Measurements from ENCODE around the gene GUCY1B1.

Gene GUCY1B1

DNA sequence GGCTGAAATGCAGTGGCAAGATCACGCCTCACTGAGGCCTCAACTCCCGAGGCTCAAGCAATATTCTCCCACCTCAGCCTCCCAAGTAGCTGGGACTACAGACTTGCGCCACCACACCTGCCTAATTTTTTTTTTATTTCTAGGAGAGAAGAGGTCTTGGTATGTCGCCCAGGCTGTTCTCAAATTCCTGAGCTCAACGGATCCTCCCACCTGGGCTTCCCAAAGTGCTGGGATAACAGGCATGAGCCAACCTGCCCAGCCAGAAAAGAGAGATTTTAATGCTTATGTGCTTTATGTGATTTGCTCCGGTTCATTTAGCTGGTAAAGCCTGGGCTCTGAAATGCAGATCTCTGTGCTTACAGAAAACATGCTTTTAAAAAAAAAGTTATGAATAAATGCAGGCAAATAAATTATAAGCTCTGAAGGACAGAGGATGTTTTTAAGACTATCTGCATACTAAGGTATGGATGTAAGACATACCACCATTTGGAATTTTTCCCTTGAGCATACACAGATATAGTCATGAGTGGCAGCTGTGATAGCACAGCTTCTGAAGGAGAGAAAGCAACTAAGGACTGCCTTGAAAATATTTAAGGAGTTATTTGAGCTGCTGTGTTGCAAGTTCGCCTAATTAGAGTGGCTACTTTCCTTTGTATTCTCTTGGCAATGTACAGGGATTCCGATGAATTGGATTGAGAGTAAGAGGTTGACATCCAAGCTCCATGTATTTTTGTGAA lies 13.8 kb downstream of the GUCY1B1 start:
- H3K4me2 ChIP-seq = no peak overlapping the region
- H3K9me3 ChIP-seq (replicated peaks in 1 of 11) = no peaks in the 10 kb centered on the region
- H3K27ac ChIP-seq = no peak overlapping the region
- no peak overlapping the region for H3K4me3 ChIP-seq
- H3K4me1 ChIP-seq = peaks cover 0 to 11% (median 0%) of the 10 kb centered on the region in 10 experiments; a peak in 5 of 20 replicates
- no peaks in the 10 kb centered on the region for H3K27me3 ChIP-seq
- no peaks in the 10 kb centered on the region for H4K20me1 ChIP-seq
- H3K9ac ChIP-seq = no peak overlapping the region
- no peak for TF ChIP-seq Cebpa-rat (IDR thresholded peaks at IDR 0.05)
- no peaks in the 10 kb centered on the region for H3K36me3 ChIP-seq

DNA sequence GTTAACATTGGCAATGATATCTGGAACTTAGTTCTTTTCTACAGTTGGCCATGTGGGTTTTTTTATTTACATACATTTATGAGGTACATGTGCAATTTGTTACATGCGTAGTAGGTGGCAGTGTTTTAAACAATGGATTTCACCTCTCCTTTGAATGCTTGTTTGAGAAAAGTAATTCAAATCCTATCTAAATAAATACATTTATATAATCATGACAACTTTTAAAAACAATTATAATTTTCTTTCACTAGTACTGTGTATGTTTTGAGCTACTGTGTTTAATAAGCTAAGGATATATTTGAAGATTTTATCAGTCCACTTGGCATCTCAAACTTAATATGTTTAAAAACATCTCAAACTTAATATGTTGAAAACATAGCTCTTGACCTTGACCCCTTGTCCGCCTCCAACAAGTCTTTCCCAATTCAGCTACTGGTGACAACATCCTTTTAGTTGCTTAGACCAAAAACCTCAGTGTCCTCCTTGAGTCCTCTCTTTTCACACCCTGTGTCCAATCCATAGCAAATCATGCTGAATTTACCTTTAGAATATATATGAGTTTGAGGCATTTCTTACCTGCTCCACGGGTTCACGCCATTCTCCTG lies 14.5 kb downstream of the GUCY1B1 start:
- Histone ChIP-seq H3K4me3 (no peak overlapping the region), H3K9ac (no peak overlapping the region), H4K20me1 (no peaks in the 10 kb centered on the region), H3K27ac (no peak overlapping the region), H3K4me2 (no peak overlapping the region), H3K9me3 (replicated peaks in 1 of 11) (no peaks in the 10 kb centered on the region), H3K27me3 (no peaks in the 10 kb centered on the region), H3K4me1 (peaks cover 0 to 11% (median 0%) of the 10 kb centered on the region in 10 experiments; a peak in 5 of 20 replicates), H3K36me3 (no peaks in the 10 kb centered on the region)
- no peak for TF ChIP-seq Cebpa-rat (IDR thresholded peaks at IDR 0.05)

DNA sequence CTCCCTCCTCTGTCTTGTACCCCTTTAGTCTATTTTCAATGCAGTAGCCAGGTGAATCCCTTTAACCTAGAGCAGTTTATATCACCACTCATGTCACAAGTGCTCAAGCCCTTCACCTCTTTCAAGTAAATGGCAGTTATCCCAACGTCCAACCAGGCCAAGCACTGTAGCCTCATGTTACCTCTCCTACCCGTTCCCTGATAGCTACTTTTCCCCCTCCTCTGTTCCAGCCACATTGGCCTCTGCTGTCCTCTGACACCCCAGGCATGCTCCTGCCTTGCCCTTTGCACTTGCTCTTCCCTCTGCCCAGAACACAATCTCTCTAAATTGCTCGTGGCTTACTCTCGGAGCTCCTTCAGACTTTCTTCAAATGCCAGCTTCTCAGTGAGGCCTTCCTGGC lies 15.2 kb downstream of the GUCY1B1 start:
- Histone ChIP-seq H3K27ac (no peak overlapping the region), H3K27me3 (no peaks in the 10 kb centered on the region), H3K9ac (no peak overlapping the region), H3K9me3 (replicated peaks in 1 of 11) (no peaks in the 10 kb centered on the region), H4K20me1 (no peaks in the 10 kb centered on the region), H3K4me1 (peaks cover 0 to 7% (median 0%) of the 10 kb centered on the region in 10 experiments; a peak in 5 of 20 replicates), H3K4me3 (no peak overlapping the region), H3K4me2 (no peak overlapping the region), H3K36me3 (no peaks in the 10 kb centered on the region)
- TF ChIP-seq Cebpa-rat (IDR thresholded peaks at IDR 0.05) = no peak

- Histone ChIP-seq H3K4me2 (no peak overlapping the region), H3K4me3 (no peak overlapping the region), H3K27ac (no peak overlapping the region), H4K20me1 (no peaks in the 10 kb centered on the region), H3K27me3 (no peaks in the 10 kb centered on the region), H3K9me3 (replicated peaks in 1 of 11) (no peaks in the 10 kb centered on the region), H3K9ac (no peak overlapping the region), H3K36me3 (no peaks in the 10 kb centered on the region), H3K4me1 (peaks cover 0 to under 1% (median 0%) of the 10 kb centered on the region in 10 experiments; a peak in 1 of 20 replicates)
- TF ChIP-seq Cebpa-rat (IDR thresholded peaks at IDR 0.05) = no peak
Measured at GRCh38 chr4:155777971-155778735, 19.3 kb downstream of the GUCY1B1 start.

DNA sequence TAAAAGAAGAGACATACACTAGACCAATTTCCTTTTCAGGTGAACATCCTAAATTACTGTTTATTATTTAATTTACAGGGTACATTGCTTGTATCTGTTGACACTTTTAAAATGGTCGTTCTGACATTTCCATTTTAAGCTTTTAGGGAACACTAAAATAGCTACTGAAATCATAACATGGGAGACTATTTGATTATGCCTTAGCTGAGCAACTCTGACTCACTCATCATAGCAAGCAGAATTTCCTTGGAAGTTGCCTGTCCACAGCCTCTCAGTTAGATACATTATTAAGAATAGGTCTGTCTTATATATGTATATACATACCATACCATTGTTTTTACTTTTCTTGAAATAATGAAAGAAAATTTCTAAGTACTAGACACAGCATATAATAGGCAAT lies 22.0 kb downstream of the GUCY1B1 start:
- Histone ChIP-seq H3K4me1 (peaks cover 0 to 5% (median 0%) of the 10 kb centered on the region in 10 experiments; a peak in 2 of 20 replicates), H4K20me1 (no peaks in the 10 kb centered on the region), H3K36me3 (no peaks in the 10 kb centered on the region), H3K4me2 (no peak overlapping the region), H3K9ac (no peak overlapping the region), H3K4me3 (no peak overlapping the region), H3K27ac (no peak overlapping the region), H3K27me3 (no peaks in the 10 kb centered on the region), H3K9me3 (replicated peaks in 1 of 11) (no peaks in the 10 kb centered on the region)
- TF ChIP-seq Cebpa-rat (IDR thresholded peaks at IDR 0.05) = no peak

DNA sequence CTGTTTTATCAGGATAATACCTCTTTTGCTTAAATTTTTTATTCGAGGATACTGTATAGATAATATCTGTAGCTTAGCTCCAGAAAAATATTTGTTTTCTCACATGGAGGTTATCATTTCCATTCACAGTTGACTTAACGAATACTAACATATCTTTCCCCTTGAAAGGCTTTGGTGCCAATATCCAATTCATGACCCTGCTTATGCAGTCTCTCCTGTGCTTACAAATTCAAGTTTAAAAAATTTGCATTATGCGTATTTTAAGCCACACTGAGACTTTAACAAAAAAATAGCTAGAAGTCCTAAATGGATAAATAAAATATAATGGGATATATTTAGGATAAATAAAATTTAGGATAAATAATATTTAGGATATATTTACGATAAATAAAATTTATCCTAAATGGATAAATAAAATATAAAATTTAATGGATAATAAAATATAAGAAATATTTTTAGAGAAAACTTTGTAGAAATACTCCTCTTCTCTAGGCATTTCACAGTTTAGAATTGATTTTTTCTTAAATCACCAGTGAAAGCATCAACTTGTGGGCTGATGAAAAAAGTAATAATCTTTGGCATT lies 22.5 kb downstream of the GUCY1B1 start:
- H3K9me3 ChIP-seq (replicated peaks in 1 of 11) = no peaks in the 10 kb centered on the region
- H3K27ac ChIP-seq = no peak overlapping the region
- H3K27me3 ChIP-seq = no peaks in the 10 kb centered on the region
- H3K4me1 ChIP-seq = peaks cover 0 to 5% (median 0%) of the 10 kb centered on the region in 10 experiments; a peak in 2 of 20 replicates
- no peak overlapping the region for H3K4me2 ChIP-seq
- no peaks in the 10 kb centered on the region for H3K36me3 ChIP-seq
- H4K20me1 ChIP-seq = no peaks in the 10 kb centered on the region
- H3K4me3 ChIP-seq = no peak overlapping the region
- TF ChIP-seq Cebpa-rat (IDR thresholded peaks at IDR 0.05) = no peak
- no peak overlapping the region for H3K9ac ChIP-seq

DNA sequence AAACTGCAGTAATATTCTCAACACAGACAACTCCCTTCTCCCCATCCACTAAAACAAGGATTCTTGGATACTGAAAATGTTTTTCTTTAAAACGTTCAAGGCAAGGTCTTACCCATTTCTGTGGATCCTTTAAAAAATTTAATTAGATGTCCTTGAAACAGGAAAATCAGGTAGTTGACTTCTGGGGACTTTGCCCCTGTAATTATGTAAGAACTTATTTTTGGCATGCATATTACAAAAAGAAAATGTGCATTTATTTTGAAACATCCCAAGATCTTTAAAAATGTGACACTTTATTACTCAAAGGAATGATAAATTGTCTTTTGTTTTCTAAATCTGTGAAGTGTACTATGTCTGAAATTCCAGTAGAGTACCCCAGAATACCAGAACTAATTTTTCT lies 25.8 kb downstream of the GUCY1B1 start:
- H3K4me1 ChIP-seq = peaks cover 0 to 8% (median 5%) of the 10 kb centered on the region in 10 experiments; a peak in 7 of 20 replicates
- no peak overlapping the region for H3K4me2 ChIP-seq
- H3K9me3 ChIP-seq (replicated peaks in 1 of 11) = no peaks in the 10 kb centered on the region

DNA sequence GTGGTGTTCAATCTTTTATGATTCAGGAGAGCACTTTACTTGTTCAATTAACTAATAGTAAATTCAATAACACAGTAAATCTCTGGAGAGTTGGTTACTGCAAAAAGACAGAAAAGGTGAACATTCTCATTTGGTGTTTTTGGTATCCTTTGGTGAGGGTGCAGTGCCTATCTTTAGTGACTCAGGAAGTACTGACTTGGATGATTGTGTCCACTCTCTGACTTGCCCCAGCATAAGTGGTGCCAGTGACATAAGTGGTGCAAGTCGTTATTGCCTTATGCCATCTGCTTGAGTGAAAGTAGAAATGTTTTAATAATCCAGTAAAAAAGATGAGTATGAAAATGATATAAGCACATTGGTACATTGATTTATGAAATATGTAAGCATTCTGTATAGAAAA lies 27.0 kb downstream of the GUCY1B1 start:
- Histone ChIP-seq H3K9ac (no peak overlapping the region), H3K27ac (no peak overlapping the region), H3K4me3 (no peak overlapping the region), H3K9me3 (replicated peaks in 1 of 11) (no peaks in the 10 kb centered on the region), H3K4me1 (peaks cover 0 to 9% (median 5%) of the 10 kb centered on the region in 10 experiments; a peak in 7 of 20 replicates), H4K20me1 (no peaks in the 10 kb centered on the region), H3K27me3 (no peaks in the 10 kb centered on the region), H3K36me3 (no peaks in the 10 kb centered on the region), H3K4me2 (no peak overlapping the region)
- no peak for TF ChIP-seq Cebpa-rat (IDR thresholded peaks at IDR 0.05)

More for the DNA sequence above, 25.8 kb downstream of the GUCY1B1 start:
- TF ChIP-seq Cebpa-rat (IDR thresholded peaks at IDR 0.05) = no peak
- no peaks in the 10 kb centered on the region for H3K27me3 ChIP-seq
- no peaks in the 10 kb centered on the region for H4K20me1 ChIP-seq
- no peak overlapping the region for H3K4me3 ChIP-seq
- H3K27ac ChIP-seq = no peak overlapping the region
- no peaks in the 10 kb centered on the region for H3K36me3 ChIP-seq
- H3K9ac ChIP-seq = no peak overlapping the region

GRCh38 chr4:155787113-155787710 lies 28.4 kb downstream of the GUCY1B1 start:
- Histone ChIP-seq H3K27me3 (no peaks in the 10 kb centered on the region), H3K9me3 (replicated peaks in 1 of 11) (no peaks in the 10 kb centered on the region), H4K20me1 (no peaks in the 10 kb centered on the region), H3K4me1 (peaks cover 0 to 9% (median 5%) of the 10 kb centered on the region in 10 experiments; a peak in 7 of 20 replicates), H3K36me3 (no peaks in the 10 kb centered on the region), H3K4me3 (no peak overlapping the region), H3K27ac (no peak overlapping the region), H3K4me2 (no peak overlapping the region), H3K9ac (no peak overlapping the region)
- no peak for TF ChIP-seq Cebpa-rat (IDR thresholded peaks at IDR 0.05)
